Embryonic facial prominence (tissue), 1 donor: ENCODE data around the gene ANKMY1.
"Not testable (repeated sequence)": the region's sequence is repeated elsewhere in the genome, so short reads cannot be mapped to it uniquely, and the experiment has no call there.

ENCODE experiments used
- DNase-seq: peaks from one replicate; pipeline ENCODE4 v3.0.0-alpha.2; 2016; ENCODE audit errors: extremely low spot score

ANKMY1 gene

GRCh38 chr2:240555541-240556250, 2.1 kb downstream of the ANKMY1 start:
- no peak for DNase-seq

GRCh38 chr2:240554767-240555493, 2.9 kb downstream of the ANKMY1 start:
- DNase-seq, result no peak

- DNase-seq, result no peak
These were observed 3.8 kb downstream of the ANKMY1 start for GRCh38 chr2:240553956-240554480.

- DNase-seq, result no peak
These were observed 6.0 kb downstream of the ANKMY1 start for GRCh38 chr2:240551811-240552210.

GRCh38 chr2:240551288-240551687, 6.5 kb downstream of the ANKMY1 start:
- DNase-seq, result no peak

- DNase-seq, result no peak
These were observed 17.9 kb downstream of the ANKMY1 start for GRCh38 chr2:240539906-240540305.

GRCh38 chr2:240539101-240539500, 18.7 kb downstream of the ANKMY1 start:
- DNase-seq, result not testable (repeated sequence)

- DNase-seq, result no peak
These were observed 19.6 kb downstream of the ANKMY1 start for GRCh38 chr2:240538031-240538780.

GRCh38 chr2:240532031-240532775, 25.6 kb downstream of the ANKMY1 start:
- DNase-seq, result no peak

- DNase-seq, result no peak
These were observed 26.8 kb downstream of the ANKMY1 start for GRCh38 chr2:240531038-240531437.

- DNase-seq, result no peak
These were observed 27.6 kb downstream of the ANKMY1 start for GRCh38 chr2:240530181-240530580.

GRCh38 chr2:240529344-240529999, 28.3 kb downstream of the ANKMY1 start:
- DNase-seq, result no peak

GRCh38 chr2:240528406-240529040, 29.3 kb downstream of the ANKMY1 start:
- DNase-seq, result no peak

- DNase-seq, result no peak
These were observed 30.5 kb downstream of the ANKMY1 start for GRCh38 chr2:240527153-240527750.

- no peak for DNase-seq
These were observed 31.3 kb downstream of the ANKMY1 start for GRCh38 chr2:240526521-240526920.

- no peak for DNase-seq
These were observed 32.0 kb downstream of the ANKMY1 start for GRCh38 chr2:240525802-240526201.

- no peak for DNase-seq
These were observed 32.6 kb downstream of the ANKMY1 start for GRCh38 chr2:240524963-240525718.

- no peak for DNase-seq
These were observed 34.1 kb downstream of the ANKMY1 start for GRCh38 chr2:240523451-240524281.

- DNase-seq, result no peak
These were observed 35.4 kb downstream of the ANKMY1 start for GRCh38 chr2:240522406-240522805.
